Activated T-helper 9 cell treated with anti-CD3 and anti-CD28 coated beads, Interleukin-2, amount 50 U/mL, for 16 hours (primary cell): ENCODE data around the gene SH3PXD2B.

Experiments used
- DNase-seq: peaks from one replicate; pipeline ENCODE4 v3.0.0-alpha.2; 2020; ENCODE audit warnings: low read depth

Gene SH3PXD2B

GRCh38 chr5:172454358-172455086 is at the start of gene SH3PXD2B:
SH3PXD2B (minus strand) TSS chr5:172454525; CDS start chr5:172454352, 173 bp downstream.
- DNase-seq = no peak

- no peak for DNase-seq
These were observed 48.6 kb upstream of the SH3PXD2B start for GRCh38 chr5:172502969-172503368.

- DNase-seq = no peak
These were observed 48.1 kb upstream of the SH3PXD2B start for GRCh38 chr5:172502410-172502809.

- DNase-seq = no peak
These were observed 47.5 kb upstream of the SH3PXD2B start for GRCh38 chr5:172501708-172502320.

GRCh38 chr5:172499287-172499686 is 45.0 kb upstream of the SH3PXD2B start:
- DNase-seq = no peak

GRCh38 chr5:172498431-172499129 is 44.3 kb upstream of the SH3PXD2B start:
- no peak for DNase-seq

- no peak for DNase-seq
These were observed 43.4 kb upstream of the SH3PXD2B start for GRCh38 chr5:172497591-172498255.

GRCh38 chr5:172496671-172497371 is 42.5 kb upstream of the SH3PXD2B start:
- no peak for DNase-seq

GRCh38 chr5:172494630-172495505 is 40.5 kb upstream of the SH3PXD2B start:
- no peak for DNase-seq

GRCh38 chr5:172493906-172494305 is 39.6 kb upstream of the SH3PXD2B start:
- no peak for DNase-seq

- DNase-seq = no peak
These were observed 39.1 kb upstream of the SH3PXD2B start for GRCh38 chr5:172493461-172493860.

GRCh38 chr5:172493002-172493401 is 38.7 kb upstream of the SH3PXD2B start:
- DNase-seq = no peak

GRCh38 chr5:172492097-172492840 is 37.9 kb upstream of the SH3PXD2B start:
- DNase-seq = no peak

- DNase-seq = no peak
These were observed 37.2 kb upstream of the SH3PXD2B start for GRCh38 chr5:172491481-172491880.

- DNase-seq = no peak
These were observed 36.5 kb upstream of the SH3PXD2B start for GRCh38 chr5:172490514-172491461.

GRCh38 chr5:172488221-172488620 is 33.9 kb upstream of the SH3PXD2B start:
- DNase-seq = no peak

GRCh38 chr5:172487671-172488070 is 33.3 kb upstream of the SH3PXD2B start:
- DNase-seq = no peak

- no peak for DNase-seq
These were observed 32.6 kb upstream of the SH3PXD2B start for GRCh38 chr5:172486912-172487311.

- DNase-seq = no peak
These were observed 32.1 kb upstream of the SH3PXD2B start for GRCh38 chr5:172486451-172486850.
